RPMI8226 (cell line): ENCODE measurements around the gene ZDHHC11B.
"Not testable (repeated sequence)": the region's sequence is repeated elsewhere in the genome, so short reads cannot be mapped to it uniquely, and the experiment has no call there.

Experiments used
- DNase-seq: peaks from one replicate; pipeline ENCODE4 v3.0.0-alpha.2; 2015

ZDHHC11B gene

DNA sequence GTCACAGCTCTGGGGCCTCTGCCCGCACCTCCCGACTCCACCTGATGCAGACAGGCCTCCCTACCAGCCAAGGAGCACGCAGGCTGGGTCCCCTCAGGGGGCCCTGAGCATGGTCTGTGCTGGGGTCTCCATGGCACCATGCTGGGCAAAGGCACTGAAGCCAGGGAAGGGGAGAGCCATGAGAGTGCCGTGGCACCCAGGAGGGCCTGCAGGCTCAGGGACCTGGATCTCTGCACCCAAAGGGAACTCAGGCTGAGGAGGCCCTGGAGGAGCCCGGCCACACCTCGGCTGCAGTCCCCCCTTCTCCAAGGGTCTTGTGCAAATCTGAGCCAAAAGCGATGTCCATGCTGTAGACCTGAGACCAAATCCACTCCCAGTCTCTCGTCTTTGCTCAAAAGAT is 32.5 kb downstream of the ZDHHC11B start:
- DNase-seq: not testable (repeated sequence)

DNA sequence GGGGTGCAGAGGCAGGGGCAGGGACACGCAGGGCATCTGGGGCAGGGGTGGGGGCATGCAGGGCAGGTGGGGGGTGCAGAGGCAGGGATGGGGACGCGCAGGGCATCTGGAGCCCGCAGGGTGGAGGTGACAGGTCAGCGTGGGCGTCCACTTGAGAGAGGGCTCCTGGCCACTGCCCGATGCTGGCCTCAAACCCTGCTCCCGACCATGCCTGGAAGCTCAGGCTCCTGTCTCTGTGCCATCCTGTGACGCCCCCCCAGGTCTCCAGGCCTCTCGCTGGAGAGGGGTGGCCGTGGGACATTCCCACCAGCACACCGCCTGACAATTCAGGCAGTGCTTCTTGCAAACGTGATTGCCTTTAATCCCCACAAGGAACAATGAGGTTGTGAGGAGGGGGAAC is 33.0 kb downstream of the ZDHHC11B start:
- DNase-seq: no peak

DNA sequence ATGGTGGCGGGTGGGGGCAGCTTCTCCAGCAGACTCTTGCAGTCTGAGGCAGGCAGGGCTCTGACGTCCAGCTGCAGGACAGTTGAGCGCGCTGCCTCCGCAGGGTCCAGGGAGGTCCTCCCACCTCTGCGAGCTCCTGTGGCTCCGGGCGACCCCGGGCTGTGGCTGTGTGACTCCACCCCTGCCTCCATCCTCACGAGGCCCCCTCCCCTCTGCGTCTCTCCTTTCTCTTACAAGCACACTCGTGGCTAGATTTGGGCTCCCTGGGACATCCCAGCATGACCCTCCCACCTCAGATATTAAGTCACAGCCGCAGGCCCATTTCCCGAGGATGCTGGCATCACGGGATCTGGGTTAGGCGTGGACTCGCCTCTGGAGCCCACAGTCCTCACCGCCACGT is 34.3 kb downstream of the ZDHHC11B start:
- DNase-seq: not testable (repeated sequence)

DNA sequence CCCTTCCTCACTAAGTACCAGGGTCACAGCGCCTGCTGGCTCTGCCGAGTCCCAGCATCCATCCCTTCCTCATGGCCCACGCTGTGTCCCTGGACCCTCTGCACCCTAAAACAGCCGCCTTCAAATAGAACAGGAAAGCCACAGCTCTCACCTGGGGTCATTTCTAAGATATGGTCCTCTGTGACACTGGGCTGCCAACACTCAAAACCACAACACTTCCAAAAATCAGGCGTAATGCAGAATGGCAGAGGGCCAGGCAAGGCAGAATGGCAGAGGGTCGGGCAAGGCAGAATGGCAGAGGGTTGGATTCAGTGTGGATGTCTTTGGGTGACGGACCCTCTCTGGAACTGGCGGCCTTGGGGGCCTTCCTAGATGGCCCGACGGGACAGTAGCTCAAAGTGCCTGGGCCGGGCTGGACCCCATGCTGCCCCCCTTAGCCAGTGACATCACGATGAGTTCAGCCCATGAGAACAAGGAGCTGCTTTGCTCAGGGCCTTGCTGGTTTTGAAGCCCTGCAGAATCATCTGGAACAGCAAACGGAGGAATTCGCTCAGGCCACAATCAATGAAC is 35.3 kb downstream of the ZDHHC11B start:
- no peak for DNase-seq

DNA sequence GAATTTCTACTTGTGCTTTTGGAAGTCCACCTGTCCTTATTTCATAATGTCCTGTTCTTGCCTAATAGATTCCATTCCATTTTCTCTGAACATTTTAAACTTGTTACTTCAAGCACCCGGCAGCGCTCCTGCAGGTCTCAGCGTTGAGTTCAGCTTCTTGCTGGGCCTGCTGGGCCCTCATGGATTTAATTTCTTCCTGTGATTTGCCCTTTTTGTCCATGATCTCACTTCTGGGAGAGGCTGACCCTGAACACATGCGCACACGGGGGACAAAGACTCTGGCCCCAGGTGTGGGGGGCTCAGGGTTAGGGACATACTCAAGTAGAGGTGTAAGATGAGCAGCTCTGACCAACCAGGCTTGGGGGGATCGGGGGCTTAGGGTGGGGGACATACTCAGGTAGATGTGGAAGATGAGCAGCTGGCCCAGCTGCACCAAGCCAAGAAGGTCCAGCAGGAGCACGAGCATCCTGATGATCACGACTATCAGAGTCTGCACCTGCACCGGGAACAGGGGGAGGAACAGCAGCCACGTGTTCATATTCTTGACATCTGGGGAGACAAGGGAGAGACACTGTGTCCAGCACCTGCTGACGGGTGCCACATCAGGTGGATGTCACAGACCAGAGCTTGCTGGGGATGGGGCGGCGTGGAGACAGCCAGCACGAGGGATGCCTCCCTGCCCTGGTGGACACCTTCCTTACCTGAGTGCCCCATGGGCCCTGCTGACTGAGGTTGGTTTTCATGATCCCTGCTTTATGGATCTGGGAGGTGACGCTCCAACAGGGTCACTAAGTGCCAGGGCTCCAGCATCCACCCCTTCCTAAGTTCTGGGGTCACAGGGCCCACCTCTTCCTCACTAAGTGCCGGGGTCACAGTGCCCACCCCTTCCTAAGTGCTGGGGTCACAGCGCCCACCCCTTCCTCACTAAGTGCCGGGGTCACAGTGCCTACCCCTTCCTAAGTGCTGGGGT is 36.2 kb downstream of the ZDHHC11B start:
- not testable (repeated sequence) for DNase-seq

DNA sequence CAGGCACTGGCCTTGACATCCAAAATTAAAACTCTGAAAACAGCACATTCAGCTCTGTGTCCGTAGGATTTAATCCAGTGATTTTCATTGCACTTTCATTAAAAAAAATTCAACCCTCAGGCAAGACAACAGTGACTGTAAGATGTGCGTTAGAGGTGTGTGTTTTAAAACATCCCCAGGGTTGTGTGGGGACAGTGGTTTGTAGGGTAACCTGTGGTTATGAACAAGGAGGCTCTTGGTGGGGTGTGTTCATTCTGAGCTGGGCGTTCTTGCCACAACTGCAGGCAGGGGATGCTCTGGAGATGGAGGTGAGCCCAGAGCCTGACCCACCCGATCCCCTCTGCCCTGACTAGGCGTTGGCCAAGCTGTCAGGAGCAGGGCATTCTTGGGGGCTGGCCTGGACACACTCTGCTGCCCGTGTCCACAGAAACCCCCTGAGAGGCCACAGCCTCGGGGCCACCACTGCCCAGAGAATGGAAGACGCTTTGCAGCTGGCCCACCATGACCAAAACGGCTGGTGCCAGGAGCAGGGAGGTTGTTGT is 37.2 kb downstream of the ZDHHC11B start:
- not testable (repeated sequence) for DNase-seq

DNA sequence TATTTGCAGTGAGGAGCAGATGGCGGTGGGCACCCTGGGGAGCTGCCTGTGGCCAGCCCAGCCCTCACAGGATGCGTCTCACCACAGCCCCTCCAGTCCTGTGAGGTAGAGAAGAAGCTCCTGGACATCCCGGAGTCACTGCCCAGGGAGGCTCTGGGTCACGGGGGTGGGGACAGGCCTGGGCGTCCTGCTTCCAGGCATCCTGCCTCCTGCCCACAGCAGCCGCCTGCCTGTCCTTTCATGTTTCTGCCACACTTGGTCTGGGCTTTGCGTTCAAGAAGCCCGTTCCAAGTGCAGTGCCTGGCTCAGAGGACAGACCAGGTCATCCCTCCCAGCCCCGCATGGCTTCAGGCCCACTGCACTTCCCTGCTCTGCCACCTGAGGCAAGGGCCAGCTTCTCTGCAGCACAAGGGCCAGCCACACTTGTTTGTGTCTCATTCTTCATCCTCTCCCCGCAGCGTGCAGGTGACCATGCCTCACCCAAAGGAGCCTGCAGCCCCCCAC is 38.2 kb downstream of the ZDHHC11B start:
- DNase-seq: no peak

DNA sequence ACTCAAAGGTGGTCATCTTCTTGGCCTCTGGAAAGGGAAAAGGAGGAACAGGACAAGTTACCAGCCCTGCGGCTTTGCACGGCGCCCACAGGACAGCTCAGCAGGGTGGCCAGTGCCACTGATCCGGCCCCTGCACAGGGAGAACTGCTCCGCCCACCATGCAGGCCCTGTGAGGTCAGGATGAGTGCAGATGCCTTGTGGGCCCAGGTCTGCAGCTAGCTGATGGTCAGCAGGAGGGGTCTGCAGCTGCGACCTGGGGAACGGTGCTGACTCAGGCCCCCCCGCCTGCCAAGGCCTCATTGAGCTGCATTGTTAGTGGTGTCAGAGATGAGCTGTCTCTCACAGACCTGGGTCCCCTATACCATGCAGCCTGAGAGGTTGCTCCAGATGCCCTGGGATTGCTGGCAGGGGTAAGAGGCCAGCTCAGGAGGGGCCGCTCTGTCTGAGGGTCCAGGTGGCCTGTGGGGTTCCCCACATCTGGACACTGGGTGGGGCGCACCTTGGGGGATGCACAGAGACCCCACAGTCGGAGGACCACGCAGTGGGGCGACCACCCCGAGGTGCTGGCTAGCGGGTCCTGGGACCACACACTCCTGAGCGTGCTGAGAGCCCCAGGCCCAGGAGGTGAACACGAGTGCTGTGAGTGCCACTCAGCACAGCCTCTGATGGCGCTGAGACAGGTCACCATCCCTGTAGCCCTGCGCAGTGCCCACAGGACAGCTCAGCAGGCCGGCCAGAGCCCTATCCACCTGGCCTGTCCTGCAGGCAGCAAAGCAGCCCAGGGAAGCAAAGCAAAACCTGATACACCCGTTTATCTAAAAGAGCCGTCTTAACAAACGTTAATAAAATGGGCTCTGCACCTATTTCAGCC is 39.0 kb downstream of the ZDHHC11B start:
- not testable (repeated sequence) for DNase-seq

DNA sequence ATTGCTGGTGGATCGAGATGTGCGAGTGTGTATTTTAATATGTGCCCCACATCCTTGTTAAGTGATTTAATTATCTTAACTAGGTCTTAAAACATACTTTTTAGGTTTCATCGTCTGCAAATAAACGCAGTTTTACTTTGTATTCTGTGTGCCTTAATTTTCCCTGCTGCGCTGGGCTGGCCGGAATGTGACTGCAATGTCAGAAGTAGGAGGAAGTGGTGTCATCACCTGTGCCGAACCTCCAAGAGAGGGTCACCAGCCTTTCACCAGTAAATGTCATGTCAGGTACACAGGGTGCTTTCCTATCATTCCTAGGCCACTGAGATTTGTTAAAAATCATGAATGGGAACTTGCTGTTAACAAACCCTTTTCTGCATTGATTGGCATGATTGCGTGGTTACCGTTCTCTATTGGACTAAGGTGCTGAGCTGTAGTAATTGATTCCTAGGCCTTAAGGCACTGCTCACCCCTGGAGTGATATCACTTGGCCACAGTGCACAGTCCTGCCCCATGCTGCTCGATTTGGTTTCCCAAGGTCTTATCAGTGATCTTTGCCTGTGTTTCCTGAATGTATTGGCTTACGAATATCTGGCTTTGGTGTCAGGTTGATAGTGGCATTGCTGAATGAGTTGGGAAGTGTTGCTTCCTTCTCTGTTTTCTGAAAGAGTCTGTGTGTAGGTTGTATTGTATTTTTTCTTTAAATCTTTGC is 40.7 kb downstream of the ZDHHC11B start:
- not testable (repeated sequence) for DNase-seq

DNA sequence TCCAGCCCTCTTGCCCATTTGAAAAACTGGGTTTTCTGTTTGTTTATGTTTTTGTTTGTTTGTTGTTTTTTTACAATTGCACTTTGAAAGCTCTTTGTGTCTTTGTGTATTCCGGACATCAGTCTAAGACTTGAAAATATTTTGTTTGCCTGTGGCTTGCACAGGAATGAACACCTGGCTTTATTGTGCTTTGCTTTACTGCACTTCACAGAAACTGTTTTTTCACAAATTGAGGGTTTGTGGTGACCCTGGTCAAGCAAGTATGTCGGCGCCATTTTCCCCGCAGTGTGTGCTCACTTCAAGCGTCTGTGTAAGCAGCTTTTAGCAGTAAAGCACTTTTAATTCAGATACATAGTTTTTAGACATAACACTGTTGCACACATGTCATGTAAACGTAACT is 42.3 kb downstream of the ZDHHC11B start:
- not testable (repeated sequence) for DNase-seq

DNA sequence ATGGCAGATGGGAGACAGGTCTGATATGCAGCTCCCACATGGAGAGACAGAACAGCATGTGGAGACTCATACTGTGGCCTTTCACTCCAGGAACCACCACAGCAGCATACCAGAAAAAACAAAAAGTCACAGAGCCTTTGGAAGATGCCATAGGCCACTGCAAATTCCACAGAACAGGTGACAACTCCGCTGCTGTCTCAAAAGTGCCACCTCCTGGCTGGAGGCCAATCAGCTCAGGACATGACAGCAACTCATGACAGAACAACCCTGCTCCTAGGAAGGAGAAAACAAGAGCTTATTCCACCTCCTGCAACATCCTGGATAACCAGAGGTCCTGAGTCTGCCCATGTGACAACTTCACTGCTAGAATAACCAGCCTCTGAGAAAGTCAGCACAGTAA is 50.4 kb downstream of the ZDHHC11B start:
- not testable (repeated sequence) for DNase-seq

DNA sequence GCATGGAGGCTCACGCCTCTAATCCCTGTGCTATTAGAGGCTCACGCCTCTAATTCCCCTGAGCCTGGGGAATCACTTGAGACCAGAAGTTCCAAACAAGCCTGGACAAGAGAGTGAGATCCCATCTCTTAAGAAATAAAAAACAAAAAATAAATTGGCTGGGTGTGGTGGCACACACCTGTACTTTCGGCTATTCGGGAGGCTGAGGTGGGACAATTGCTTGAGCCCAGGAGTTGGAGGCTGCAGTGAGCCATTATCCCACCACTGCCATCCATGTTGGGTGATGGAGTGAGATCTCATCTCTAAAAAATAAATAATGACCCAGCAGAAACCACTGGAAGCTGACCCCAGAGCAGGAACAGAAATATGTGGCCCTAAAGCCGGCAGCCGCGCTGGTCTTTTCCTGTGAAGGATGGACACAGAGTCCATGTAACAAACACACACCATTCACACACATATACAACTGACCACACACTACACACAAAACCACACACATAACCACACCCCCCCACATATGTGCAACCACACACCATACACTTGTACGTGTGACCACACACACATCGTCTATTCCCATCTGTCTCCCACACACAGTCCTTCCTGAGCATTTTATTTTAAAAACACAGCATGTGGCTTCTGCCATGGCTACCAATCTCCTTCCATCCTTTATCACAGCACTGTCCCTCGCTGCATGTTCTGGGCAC is 51.6 kb downstream of the ZDHHC11B start:
- not testable (repeated sequence) for DNase-seq

DNA sequence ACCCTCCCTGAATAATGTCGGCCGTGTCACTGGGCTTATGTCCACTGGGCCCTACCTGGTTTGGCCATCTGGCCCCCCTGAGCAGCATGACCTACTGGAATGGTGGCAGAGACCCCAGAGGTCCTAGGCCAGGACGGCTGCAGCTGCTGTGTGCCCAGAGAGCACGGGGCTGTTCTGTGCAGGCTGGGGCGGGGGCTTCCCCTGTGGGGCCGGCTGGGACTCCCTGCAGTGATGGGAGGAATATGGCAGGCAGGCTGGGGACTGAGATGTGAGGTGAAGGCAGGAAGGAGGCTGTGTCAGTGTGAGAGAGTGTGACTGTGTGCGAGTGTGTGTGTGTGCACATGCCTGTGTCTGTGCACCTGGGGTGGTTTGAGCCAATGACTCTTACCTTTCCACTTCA is 55.3 kb downstream of the ZDHHC11B start:
- DNase-seq: not testable (repeated sequence)

DNA sequence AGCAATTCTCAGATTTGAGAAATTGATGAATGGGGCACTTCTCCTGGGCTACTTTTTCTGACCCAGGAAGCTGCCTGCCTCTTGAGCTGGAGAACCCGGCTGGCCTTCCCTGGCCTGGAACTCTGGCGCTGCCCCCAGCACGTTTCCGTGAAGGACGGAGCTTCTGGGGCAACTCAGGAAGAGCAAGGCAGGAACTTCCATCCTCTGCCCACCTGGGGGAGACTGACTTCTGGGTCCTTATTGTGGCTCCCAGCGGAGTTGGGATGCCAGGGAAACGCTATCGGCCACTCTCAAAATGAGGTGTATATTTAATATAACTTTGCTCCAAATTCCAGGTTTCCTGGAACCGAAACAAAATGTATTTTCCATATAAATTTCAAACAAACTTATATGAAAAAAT is 57.4 kb downstream of the ZDHHC11B start:
- not testable (repeated sequence) for DNase-seq

DNA sequence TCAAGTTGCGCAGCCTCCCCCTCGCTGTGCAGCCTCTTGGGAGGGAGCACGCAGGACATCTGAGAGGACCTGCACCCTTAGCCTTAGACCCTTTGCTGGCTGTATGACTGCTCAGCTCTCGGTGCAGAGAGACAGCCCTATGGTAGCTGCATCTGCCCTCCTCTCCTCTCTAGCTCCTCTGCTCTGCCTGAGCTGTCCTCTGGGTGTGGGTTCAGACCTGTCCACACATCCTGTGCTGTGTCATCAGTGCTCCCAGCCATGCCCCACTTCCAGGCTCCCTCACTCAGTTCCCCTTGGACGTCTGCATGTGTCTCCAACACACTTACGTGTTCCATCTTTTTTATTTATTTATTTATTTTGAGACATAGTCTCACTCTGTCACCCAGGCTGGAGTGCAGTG is 60.7 kb downstream of the ZDHHC11B start:
- not testable (repeated sequence) for DNase-seq

DNA sequence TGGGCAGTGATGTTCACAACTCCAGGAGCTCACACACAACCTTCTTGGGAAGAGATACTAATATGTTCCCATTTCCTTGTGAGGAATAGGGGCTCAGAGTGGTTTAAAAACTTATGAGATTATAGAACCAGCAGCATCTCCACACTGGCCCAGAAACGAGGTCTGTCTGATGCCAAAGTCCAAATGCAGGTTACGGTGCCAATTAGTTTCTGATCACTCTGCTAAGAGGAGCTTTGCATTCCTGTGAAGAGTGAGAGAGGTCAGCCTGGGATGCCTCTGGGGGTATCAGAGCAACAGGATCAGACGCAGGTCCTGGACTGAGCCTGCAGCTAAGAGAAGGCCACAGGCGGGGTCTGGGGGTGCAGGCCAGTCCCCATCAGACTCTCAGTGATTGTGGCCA is 61.2 kb downstream of the ZDHHC11B start:
- DNase-seq: not testable (repeated sequence)

DNA sequence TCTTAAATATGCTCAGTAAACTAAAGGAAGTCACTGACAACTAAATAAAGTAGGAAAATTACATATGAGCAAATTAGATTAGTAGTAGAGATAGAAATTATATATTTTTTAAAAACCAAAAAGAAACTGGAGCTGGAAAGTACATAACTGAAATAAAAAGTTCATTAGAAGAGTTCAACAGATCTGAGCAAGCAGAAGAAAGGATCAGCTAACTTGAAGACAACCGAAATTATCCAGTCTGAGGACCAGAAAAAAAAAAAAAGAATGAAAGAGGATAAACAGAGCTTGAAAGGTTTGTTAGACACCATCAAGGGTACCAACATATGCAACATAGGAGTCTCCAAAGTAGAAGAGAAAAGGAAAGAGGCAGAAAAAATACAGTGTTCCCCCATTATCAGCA is 65.2 kb downstream of the ZDHHC11B start:
- DNase-seq: not testable (repeated sequence)

DNA sequence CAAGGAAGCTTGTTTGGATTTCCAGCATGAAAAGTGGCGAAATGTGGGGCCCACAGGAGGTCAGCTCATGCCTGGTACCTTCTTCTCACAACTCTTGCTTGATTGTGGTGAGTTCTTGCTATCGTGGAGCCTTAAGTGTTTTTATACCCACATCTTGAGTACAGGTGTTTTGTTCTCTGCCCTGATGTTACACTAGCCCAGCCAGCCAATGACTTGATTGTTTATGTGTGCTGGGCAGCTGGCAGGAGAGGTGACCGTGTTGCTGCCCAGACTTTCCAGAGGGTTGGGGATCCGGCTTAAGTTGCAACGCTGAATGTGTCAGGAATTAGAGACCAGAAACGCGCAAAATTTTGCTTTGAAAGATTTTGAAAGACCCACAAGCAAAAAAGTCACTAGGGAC is 67.4 kb downstream of the ZDHHC11B start:
- no peak for DNase-seq

DNA sequence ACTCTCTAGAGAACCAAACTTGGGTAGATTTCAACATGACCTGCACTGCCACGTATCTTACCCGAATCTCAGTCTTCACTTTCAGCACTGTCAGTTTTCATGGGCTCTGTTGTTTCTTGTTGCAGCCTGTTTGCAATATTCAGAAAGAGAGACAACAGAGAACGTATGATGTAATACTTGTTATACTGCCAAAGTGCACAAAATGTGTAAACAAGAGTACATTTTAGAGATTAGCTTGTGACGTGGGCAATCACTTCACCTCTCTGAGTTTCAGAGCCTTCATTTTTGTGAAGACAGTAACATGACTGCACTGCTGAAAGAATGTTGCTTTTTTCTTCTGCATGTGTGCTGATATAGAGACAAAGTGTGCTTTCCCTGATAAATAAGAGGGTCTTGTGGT is 67.8 kb downstream of the ZDHHC11B start:
- not testable (repeated sequence) for DNase-seq

DNA sequence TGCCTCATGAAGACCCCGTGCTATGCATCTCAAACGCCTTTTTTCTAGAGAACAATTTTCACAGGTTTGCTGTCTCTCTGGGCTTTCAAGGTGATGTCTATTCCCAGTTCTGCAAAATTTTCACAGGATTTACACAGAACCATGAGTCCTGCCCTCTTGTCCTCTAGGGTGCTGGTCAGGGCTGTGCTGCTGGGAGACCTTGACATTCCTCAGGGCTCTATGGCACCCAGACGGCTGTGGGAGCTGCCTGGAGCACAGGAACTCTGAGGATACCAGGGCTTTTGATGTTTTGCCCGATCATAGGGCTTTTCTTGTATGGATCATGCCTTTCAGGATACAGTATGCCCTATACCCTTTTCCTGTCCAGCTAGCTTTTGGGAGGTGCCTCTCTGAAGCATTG is 68.9 kb downstream of the ZDHHC11B start:
- not testable (repeated sequence) for DNase-seq
